ENCODE results near the gene CPOX.
"Not testable (repeated sequence)": the region's sequence is repeated elsewhere in the genome, so short reads cannot be mapped to it uniquely, and the experiment has no call there.

The CPOX gene

GRCh38 chr3:98593046-98593936, at the start of gene CPOX:
CPOX (minus strand) TSS chr3:98593611; CDS start chr3:98593504, 107 bp downstream.
- DNase-seq: peak; percentile 78

DNA sequence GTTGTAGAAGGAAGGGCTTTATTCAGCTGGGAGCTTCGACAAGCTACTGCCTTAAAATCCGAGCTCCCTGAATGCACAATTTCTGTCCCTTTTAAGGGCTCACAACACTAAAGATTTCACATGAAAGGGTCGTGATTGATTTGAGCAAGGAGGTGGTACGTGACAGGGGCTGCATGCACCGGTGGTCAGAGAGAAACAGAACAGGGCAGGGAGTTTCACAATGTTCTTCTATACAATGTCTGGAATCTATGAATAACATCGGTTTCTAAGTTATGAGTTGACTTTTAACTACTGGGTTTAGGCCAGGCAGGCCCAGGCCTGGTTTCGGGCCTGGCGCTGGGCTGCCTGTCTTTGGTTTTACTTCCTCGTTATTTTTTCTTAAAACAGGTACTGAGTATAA, 49.4 kb upstream of the CPOX start:
- not testable (repeated sequence) for DNase-seq

- DNase-seq: not testable (repeated sequence)
These were observed 48.3 kb upstream of the CPOX start for GRCh38 chr3:98641756-98642155.

- not testable (repeated sequence) for DNase-seq
These were observed 45.1 kb upstream of the CPOX start for GRCh38 chr3:98638515-98638914.

GRCh38 chr3:98630416-98630815, 37.0 kb upstream of the CPOX start:
- DNase-seq: no peak

GRCh38 chr3:98628317-98628716, 34.9 kb upstream of the CPOX start:
- DNase-seq: no peak

- no peak for DNase-seq
These were observed 32.7 kb upstream of the CPOX start for GRCh38 chr3:98626151-98626550.

- no peak for DNase-seq
These were observed 30.3 kb upstream of the CPOX start for GRCh38 chr3:98623572-98624280.

DNA sequence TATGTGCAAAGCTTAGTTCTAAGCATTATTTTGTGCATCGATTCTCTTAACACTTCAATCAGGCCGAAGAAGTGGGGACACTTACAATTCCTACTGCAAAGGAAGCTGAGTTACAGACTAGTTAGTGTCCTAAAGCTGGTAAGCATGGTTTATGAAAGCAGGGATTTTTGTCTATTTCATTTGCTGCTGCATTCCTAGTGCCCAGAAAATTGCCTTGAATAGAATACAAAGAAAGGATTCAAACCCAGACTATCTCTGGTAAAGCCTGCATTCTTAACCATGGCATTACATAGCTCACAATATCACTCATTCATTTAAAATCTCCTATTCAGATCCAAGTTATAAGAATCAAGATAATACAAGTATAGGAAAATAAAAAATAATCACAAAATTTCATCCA, 24.4 kb upstream of the CPOX start:
- DNase-seq: no peak

DNA sequence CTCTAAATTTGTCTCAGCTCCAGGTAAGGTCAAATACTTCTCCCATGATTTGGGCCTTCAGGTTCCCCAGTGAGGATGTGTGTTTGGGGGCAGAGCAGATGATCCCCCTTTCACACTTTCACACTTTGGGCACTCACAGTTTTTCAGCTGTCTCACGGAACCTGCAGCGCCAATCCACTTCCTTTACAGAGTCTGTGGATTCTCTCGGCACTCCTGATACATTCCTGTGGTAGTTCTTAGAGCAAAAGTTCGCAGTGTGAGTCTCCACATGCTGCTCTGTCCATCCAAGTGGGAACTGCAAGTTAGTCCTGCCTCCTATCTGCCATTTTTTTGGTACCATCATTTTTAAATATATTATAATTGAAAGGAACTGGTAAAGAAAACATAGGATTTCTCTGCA, 20.2 kb upstream of the CPOX start:
- DNase-seq: no peak

- DNase-seq: no peak
These were observed 19.6 kb upstream of the CPOX start for GRCh38 chr3:98612996-98613517.

GRCh38 chr3:98612587-98612986, 19.2 kb upstream of the CPOX start:
- no peak for DNase-seq

DNA sequence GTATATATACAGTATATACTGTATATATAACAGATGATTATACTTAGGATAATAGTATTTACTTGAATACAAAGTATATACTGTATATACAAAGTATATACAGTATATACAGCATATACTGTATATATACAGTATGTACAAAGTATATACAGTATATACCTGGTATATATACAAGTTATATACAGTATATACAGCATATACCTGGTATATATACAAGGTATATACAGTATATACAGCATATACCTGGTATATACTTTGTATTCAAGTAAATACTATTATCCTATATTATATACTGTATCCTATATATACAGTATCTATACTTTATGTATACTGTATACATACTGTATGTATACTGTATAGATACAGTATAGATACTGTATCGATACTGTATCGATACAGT, 14.6 kb upstream of the CPOX start:
- no peak for DNase-seq

DNA sequence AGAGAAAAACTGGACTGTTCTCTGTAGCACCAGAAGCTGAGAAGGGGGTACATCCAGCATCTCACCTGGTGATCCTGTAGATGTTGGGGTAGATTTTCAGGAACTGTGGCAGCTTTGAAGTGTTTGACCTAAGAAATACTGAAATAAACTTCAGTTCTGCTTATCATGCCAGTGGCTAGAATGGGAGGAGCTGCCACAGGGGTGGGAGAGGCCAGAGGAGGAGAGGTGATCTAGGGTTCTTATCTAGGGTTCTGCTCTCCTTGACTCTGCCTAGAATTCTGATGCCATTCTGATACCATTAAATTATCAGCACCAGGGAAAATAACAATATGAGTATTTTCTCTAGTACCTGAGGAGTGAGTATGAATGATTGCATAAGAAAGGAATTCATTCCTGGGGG, 10.2 kb upstream of the CPOX start:
- no peak for DNase-seq

- DNase-seq: peak; percentile 51
These were observed 8.8 kb upstream of the CPOX start for GRCh38 chr3:98602078-98602678.

- DNase-seq: no peak
These were observed 7.8 kb upstream of the CPOX start for GRCh38 chr3:98601180-98601579.

DNA sequence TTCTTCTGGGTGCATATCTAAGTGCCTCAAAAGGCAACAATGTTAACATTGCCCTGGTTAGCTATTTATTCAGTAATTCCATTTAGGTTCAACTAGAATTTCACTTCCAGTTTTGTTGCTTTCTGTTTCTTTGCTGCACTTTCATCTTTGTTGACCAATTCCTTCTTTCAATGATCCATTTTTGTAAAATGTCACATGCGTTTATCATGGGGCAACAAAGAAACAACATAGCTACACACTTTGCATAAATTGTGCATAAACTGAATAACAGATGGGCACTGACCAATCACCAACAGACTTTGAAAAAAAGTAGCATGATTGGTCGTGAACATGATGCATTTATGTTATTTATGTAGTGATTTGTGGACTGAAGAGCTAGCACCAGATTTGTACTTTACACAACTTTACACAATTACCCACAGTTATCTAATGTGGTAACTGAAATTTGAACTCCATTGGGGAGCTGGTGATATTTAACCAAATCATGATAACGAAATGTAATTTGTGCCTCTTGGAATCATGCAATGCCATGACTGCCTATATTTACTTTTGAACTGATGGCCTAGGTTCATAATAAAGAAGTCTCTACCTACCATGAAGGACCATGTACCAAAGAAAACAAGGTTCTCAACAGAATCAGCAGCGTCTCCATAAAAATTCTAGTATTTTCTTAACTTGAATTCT, 7.1 kb upstream of the CPOX start:
- DNase-seq: no peak

GRCh38 chr3:98599647-98600411, 6.4 kb upstream of the CPOX start:
- no peak for DNase-seq

- DNase-seq: no peak
These were observed 5.1 kb upstream of the CPOX start for GRCh38 chr3:98598492-98598891.

DNA sequence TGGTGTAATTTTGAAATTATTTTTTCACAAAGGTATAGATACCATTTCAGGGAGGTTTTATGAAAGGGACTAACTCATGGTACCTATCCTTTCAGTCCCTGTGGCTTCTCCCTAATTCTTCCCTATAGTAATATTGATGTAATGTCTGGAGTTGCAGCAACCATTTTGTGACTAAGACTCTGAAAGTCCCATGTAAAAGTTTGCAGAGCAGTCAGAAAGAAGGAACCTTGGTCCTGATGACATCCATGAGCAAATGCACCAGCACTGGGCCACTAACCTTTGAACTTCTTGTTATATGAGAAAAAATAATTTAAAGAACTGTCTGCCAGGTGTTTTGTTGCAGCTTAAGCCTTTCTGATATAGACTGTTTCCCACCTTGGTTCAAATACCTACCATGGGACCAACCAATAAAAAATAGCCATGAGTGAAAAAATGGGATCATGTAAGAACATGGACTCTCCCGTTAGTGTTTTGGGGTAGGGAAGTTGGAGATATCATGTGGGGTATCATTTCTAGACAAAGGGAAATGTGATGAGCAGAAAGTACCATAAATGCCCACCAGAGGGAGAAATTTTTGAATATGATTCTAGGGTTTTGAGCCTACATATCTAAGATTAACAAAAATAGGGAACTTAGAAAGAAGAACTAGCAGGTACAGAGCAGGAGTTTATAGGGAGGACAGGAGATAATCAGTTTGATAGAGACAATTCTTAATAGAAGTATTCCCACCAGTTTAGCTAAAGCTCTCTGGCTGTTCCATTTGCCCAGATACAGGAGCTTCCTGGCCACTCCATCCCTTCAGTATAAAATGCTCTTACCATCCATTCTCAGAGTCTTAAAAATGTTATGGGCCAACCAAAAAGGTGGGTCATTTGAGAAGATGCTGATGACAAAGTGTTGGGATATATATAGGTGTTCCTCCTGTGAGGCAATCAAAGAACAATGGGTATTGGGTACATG, 3.4 kb upstream of the CPOX start:
- DNase-seq: peak; percentile 3

DNA sequence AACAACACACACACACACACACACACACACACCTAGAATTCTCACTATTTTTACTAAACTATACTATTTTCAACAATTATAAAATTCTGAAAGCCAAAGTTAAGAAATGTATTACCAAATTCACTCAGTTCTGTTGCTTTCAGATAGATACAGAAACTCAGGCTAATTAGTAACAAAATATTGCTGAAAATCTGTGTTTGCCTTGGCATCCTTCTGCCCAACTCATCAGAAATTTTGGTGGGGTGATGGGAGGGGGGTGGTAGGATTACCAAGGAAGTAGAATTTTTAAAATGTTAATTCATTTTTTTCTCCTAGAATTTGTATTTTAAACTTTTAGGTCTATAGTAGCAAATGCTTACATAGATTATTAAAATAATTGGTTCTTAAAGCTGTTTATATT, 2.7 kb upstream of the CPOX start:
- no peak for DNase-seq

Data from NCI-H1436 (cell line).